ENCODE measurements around the gene NENF. TPM values are rescaled to one million over a fixed set of nuclear protein-coding genes. Genes with fewer than 3 reads are reported as not detected.

NENF gene
- total RNA-seq, 8 experiments from 2014 or later = 23.2 to 73.6 (median 33.0) TPM

DNA sequence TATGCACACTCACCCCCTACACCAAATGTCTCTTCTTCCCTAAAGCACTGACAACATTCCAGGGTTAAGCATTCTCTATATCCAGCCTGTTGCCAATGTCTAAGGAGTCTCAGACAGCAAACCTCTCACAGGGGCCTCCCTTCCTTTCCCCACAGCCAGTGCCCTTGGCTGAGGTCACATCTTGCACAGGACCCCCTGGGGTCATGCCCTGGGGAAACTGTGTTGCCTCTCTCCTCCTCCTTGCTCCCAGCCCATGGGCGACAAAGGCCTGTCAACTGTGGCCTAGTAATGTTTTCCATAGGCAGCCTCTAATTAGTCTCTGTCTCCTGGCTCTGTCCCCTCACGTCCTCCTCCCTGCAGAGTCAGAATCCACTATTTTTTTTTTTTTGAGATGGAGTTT lies 54.6 kb downstream of the NENF start:
- in situ Hi-C loops (cut with MboI; ENCODE audit: low pct_unique_long_range_greater_than_20kb in 2 of 9, low sequenced_read_pairs in 9 of 9, unreplicated experiment in 9 of 9) = loop anchor here in 5 of 9 experiments (25.0 kb wide), 5 partner anchors 100 to 500 kb away; partner anchors contain the start of genes NSL1 (in 2 of the 5), TATDN3 (in 2 of the 5) and ATF3 (in 1 of the 5)
- no peak overlapping the region for H3K4me3 ChIP-seq
- 50 to 100% (median 79%) methylated on average over 1 to 2 of the region's 2 CpGs; no CpG with 5 or more reads in 3 of the 10 experiments for WGBS, 10 experiments
- H3K4me1 ChIP-seq (replicated peaks in 1 of 2) = peaks cover 35 to 47% of the 10 kb centered on the region in 2 donors
- peak overlapping the region in 1 of 2 donors; percentile 25 for H3K27ac ChIP-seq
- no peak for ATAC-seq (replicated peaks in 6 of 8)

DNA sequence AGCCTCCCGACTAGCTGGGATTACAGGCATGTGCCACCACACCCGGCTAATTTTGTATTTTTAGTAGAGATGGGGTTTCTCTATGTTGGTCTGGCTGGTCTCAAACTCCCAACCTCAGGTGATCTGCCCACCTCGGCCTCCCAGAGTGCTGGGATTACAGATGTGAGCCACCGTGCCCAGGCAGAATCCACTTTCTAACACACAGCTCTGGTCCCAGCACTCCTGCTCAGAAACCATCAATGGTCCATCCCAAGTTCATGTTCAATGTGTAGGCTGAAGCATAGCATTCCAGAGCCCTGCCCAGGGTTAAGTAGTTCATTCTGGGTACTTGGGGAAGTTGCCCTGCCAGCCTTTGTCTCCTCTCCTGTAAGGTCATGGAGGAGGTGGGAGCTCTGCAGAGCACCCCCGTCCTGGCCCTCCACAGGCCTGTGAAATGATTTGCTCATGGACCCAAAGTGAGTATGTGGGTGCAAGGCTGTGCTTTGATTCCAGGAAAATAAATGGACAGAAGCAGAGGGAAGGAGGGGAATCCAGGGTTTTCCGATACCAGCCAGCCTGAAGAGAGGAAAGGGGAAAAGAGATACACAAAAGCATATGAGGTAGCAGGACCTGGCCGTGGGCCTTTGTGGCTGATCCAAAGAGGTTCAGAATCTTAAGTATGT lies 55.2 kb downstream of the NENF start:
- Histone ChIP-seq H3K27ac (peak overlapping the region; percentile 62 to 66), H3K4me3 (no peak overlapping the region), H3K4me1 (replicated peaks in 1 of 2) (peaks cover 35 to 47% of the 10 kb centered on the region in 2 donors)
- ATAC-seq (replicated peaks in 6 of 8) = no peak
- 40 to 100% (median 90%) methylated on average over 1 to 5 of the region's 7 CpGs; no CpG with 5 or more reads in 2 of the 10 experiments for WGBS, 10 experiments
- in situ Hi-C loops (cut with MboI; ENCODE audit: low pct_unique_long_range_greater_than_20kb in 2 of 9, low sequenced_read_pairs in 9 of 9, unreplicated experiment in 9 of 9) = loop anchor here in 5 of 9 experiments (25.0 kb wide), 5 partner anchors 99 to 499 kb away; partner anchors contain the start of genes NSL1 (in 2 of the 5), TATDN3 (in 2 of the 5) and ATF3 (in 1 of the 5)

DNA sequence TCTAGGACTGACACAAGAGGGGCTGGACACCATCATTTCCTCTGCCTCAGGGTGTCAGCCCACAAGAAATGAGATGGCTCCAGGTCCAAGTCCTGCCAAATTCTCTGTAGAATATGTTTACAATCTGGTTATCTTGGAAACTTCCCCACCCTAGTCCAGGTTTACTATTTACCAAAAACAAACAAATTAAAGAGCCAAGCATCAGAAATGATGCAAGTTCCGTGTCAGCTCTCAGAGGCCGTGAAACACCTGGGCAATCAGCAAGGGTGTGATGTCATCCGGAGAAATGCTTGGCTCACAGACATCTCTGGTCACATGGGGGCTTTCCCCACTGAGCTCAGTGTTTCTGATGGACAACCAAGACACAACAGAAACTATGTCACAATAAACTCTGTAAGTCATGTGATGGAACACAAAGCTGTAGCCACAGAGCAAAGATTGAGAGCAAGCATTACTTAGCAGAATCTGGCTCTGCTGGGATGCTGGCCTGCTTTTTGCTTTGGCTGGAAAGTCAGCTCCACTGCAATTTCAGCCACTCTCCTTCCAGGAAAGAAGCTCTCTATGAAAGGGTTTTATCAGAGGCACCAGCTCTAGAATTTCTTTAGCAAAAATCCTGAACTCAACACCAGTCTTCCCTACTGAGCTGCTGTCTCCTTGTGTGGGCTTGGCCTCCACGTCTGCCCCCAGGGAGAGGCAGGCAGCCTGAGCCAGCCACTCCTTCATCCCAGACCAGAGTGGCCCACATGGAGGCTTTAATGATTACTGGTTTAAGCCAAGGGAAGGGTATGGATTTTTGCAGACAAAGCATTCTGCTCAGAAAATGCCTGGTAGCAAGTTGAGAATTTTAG lies 55.9 kb downstream of the NENF start:
- Histone ChIP-seq H3K4me3 (no peak overlapping the region), H3K27ac (peak overlapping the region; percentile 69 to 80), H3K4me1 (replicated peaks in 1 of 2) (peaks cover 35 to 47% of the 10 kb centered on the region in 2 donors)
- ATAC-seq (replicated peaks in 6 of 8) = peak; percentile 46 to 82 (median 73)
- in situ Hi-C loops (cut with MboI; ENCODE audit: low pct_unique_long_range_greater_than_20kb in 2 of 9, low sequenced_read_pairs in 9 of 9, unreplicated experiment in 9 of 9) = loop anchor here in 5 of 9 experiments (25.0 kb wide), 5 partner anchors 99 to 499 kb away; partner anchors contain the start of genes NSL1 (in 2 of the 5), TATDN3 (in 2 of the 5) and ATF3 (in 1 of the 5)
- 0 to 87% (median 57%) methylated on average over 1 to 4 of the region's 4 CpGs; no CpG with 5 or more reads in 3 of the 10 experiments for WGBS, 10 experiments

DNA sequence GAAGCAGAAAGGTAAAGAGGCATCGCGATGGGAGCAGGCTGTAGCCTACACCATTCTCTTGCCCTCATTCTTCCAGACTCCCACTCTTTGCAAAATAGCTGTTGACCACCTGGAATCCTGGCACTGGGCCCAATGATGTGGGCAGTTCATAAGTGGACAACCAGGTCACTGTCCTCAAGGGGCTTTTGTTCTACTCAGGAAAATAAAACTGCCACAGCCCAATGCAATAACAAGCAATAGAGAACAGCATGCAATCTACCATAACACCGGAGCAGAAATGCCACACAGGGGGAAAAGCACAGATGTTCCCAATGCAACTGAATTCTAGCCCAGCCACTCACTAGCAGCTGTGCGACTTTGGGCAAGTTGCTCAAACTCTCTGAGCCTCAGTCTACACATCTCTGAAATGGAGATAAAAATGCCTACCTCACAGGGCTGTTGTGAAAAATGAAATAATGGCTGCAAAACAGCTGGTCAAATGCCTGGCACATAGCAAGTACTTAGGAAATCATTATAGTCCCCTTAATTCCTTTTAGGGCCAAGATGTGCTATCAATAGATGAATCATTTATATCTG lies 56.7 kb downstream of the NENF start:
- Histone ChIP-seq H3K4me1 (replicated peaks in 1 of 2) (peaks cover 35 to 47% of the 10 kb centered on the region in 2 donors), H3K27ac (peak overlapping the region; percentile 69 to 80), H3K4me3 (no peak overlapping the region)
- 84 to 100% (median 100%) methylated on average over 1 to 4 of the region's 4 CpGs; no CpG with 5 or more reads in 1 of the 10 experiments for WGBS, 10 experiments
- ATAC-seq (replicated peaks in 6 of 8) = no peak
- in situ Hi-C loops (cut with MboI; ENCODE audit: low pct_unique_long_range_greater_than_20kb in 2 of 9, low sequenced_read_pairs in 9 of 9, unreplicated experiment in 9 of 9) = loop anchor here in 5 of 9 experiments (25.0 kb wide), 5 partner anchors 98 to 498 kb away; partner anchors contain the start of genes NSL1 (in 2 of the 5), TATDN3 (in 2 of the 5) and ATF3 (in 1 of the 5)

DNA sequence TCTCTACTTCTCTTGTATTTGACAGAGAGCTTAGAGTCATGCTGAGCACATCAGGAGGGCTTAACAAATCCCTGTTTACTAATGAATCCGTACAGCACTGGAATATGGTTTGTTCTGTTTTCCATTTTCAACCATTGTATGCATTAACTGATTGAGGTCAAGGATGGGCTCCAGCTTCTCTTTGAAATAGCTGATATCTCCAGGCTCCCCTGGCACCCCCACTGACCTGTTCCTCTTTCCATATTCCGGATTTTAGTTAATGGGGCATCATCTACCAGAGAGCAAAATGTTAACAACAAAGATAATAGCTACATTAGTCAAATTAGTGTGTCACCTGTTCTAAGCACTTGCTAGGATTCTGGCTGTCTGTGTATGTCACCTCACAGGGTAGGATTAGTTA lies 57.6 kb downstream of the NENF start:
- H3K4me3 ChIP-seq = no peak overlapping the region
- H3K4me1 ChIP-seq (replicated peaks in 1 of 2) = peaks cover 34 to 44% of the 10 kb centered on the region in 2 donors
- in situ Hi-C loops (cut with MboI; ENCODE audit: low pct_unique_long_range_greater_than_20kb in 2 of 9, low sequenced_read_pairs in 9 of 9, unreplicated experiment in 9 of 9) = loop anchor here in 5 of 9 experiments (25.0 kb wide), 5 partner anchors 97 to 497 kb away; partner anchors contain the start of genes NSL1 (in 2 of the 5), TATDN3 (in 2 of the 5) and ATF3 (in 1 of the 5)
- H3K27ac ChIP-seq = no peak overlapping the region
- WGBS, 10 experiments = 33 to 80% (median 58%) methylated on average over 1 to 2 of the region's 2 CpGs; no CpG with 5 or more reads in 2 of the 10 experiments
- ATAC-seq (replicated peaks in 6 of 8) = no peak

DNA sequence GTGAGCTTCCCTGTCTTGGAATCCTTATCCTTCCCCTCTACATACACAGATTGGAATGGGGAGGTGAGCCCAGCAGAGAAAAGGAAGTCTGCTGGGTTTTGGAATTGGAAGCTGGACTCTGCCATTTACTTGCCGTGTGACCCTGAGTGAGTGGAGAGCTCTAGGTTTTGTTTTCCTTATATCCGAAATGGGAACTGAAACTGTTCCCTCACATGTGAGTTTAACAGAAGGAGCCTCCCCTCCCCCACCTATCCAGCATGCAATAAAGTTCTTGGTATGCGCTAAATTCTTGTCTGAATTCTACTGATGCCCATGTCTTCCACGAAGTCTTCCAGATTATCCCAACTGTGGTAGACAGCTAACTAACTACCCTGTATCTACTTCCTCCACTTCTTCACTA lies 58.7 kb downstream of the NENF start:
- H3K27ac ChIP-seq = no peak overlapping the region
- WGBS, 10 experiments = 33 to 100% (median 84%) methylated on average over 1 to 4 of the region's 4 CpGs; no CpG with 5 or more reads in 1 of the 10 experiments
- ATAC-seq (replicated peaks in 6 of 8) = no peak
- in situ Hi-C loops (cut with MboI; ENCODE audit: low pct_unique_long_range_greater_than_20kb in 2 of 9, low sequenced_read_pairs in 9 of 9, unreplicated experiment in 9 of 9) = loop anchor here in 5 of 9 experiments (25.0 kb wide), 5 partner anchors 96 to 496 kb away; partner anchors contain the start of genes NSL1 (in 2 of the 5), TATDN3 (in 2 of the 5) and ATF3 (in 1 of the 5)
- peaks cover 22 to 32% of the 10 kb centered on the region in 2 donors for H3K4me1 ChIP-seq (replicated peaks in 1 of 2)
- no peak overlapping the region for H3K4me3 ChIP-seq

Other genes starting within 250 kb of the NENF start
- 10 to 100 TPM in 4 of 8 experiments, 1 to 10 TPM in 4; 6.3 to 14.6 (median 10.1) TPM for gene PPP2R5A, start 147.5 kb upstream of the NENF start, total RNA-seq
- gene PACC1, start 18.0 kb upstream of the NENF start, total RNA-seq = 10 to 100 TPM in 6 of 8 experiments, 1 to 10 TPM in 2; 4.7 to 23.8 (median 18.5) TPM
- gene ATF3, start 175.8 kb downstream of the NENF start, total RNA-seq = 100 to 1,000 TPM in 1 of 8 experiments, 10 to 100 TPM in 7; 14.5 to 244 (median 28.7) TPM